Liver (tissue), 3 donors: ENCODE results near the gene ITGA6.

Experiments
- EGR1 ChIP-seq, 2 donors: IDR thresholded peaks; 2 replicates each; pipeline ENCODE4 v1.6.1; 2016 to 2018; ENCODE audit warnings: antibody characterized with exemption in 2 of 2, low read depth in 2 of 2
- JUND ChIP-seq, 2 donors: IDR thresholded peaks; 2 replicates each; pipeline ENCODE4 v1.6.1; 2016; ENCODE audit warnings: antibody characterized with exemption in 2 of 2
- RAD21 ChIP-seq, 2 donors: IDR thresholded peaks; 2 replicates each; pipeline ENCODE4 v1.6.1; 2016; ENCODE audit warnings: antibody characterized with exemption in 2 of 2, mild to moderate bottlenecking in 2 of 2
- REST ChIP-seq: IDR thresholded peaks from 2 replicates; pipeline ENCODE4 v1.6.1; 2016; ENCODE audit warnings: antibody characterized with exemption, mild to moderate bottlenecking
- RXRA ChIP-seq, 2 donors: IDR thresholded peaks; 2 replicates each; pipeline ENCODE4 v1.6.1; 2017 to 2018; ENCODE audit warnings: antibody characterized with exemption in 2 of 2, mild to moderate bottlenecking in 1 of 2
- SP1 ChIP-seq: IDR thresholded peaks from 2 replicates; pipeline ENCODE4 v1.6.1; 2018; ENCODE audit warnings: antibody characterized with exemption, mild to moderate bottlenecking
- TAF1 ChIP-seq: conservative IDR thresholded peaks from 2 replicates; pipeline ENCODE4 v1.6.1; 2016; ENCODE audit warnings: antibody characterized with exemption, mild to moderate bottlenecking
- TF ChIP-seq, protein P1 (sequence below): IDR thresholded peaks from 2 replicates; pipeline ENCODE4 v1.6.1; 2016; ENCODE audit warnings: antibody characterized with exemption
- TF ChIP-seq, protein P2 (sequence below): fragments of 150-350 bp; IDR thresholded peaks from 2 replicates; pipeline ENCODE4 v1.5.1; 2017; ENCODE audit warnings: improper control_type of control experiment, low read depth, low read length; ENCODE audit not compliant: missing input control
- TF ChIP-seq, protein P3 (sequence below): IDR thresholded peaks from 2 replicates; pipeline ENCODE4 v1.6.1; 2016; ENCODE audit warnings: antibody characterized with exemption
- donor health status: healthy.
- donor health status: healthy.

DNA sequence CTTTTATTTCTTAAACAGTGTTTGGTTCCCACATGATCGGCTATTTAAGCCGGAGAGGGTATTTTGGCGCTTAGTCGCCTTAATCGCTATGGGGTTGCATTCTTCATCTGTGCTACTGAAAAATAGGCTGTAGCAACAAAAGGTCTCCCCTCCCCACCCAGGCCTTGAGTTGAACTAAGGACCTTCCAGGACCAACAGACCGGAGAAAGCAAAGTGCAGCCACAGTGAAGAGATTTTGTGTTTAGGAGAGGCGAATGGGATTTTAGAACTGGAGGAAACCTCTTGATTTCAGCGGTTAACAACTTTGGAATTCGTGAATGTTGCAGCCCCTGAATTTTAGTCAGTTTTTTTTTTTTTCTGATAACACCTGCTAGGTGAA lies 1.4 kb downstream of the ITGA6 start:
- TF ChIP-seq, protein P1, sequence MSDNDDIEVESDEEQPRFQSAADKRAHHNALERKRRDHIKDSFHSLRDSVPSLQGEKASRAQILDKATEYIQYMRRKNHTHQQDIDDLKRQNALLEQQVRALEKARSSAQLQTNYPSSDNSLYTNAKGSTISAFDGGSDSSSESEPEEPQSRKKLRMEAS, result no peak
- TF ChIP-seq JUND (IDR thresholded peaks at IDR 0.05) (no peak), SP1 (no peak), RXRA (IDR thresholded peaks at IDR 0.05) (no peak), RAD21 (IDR thresholded peaks at IDR 0.05) (peak in 1 of 2 donors; percentile 7), EGR1 (IDR thresholded peaks at IDR 0.05; ENCODE audit: low read depth in 2 of 2) (no peak), REST (no peak), TAF1 (no peak)
- TF ChIP-seq, protein P2, sequence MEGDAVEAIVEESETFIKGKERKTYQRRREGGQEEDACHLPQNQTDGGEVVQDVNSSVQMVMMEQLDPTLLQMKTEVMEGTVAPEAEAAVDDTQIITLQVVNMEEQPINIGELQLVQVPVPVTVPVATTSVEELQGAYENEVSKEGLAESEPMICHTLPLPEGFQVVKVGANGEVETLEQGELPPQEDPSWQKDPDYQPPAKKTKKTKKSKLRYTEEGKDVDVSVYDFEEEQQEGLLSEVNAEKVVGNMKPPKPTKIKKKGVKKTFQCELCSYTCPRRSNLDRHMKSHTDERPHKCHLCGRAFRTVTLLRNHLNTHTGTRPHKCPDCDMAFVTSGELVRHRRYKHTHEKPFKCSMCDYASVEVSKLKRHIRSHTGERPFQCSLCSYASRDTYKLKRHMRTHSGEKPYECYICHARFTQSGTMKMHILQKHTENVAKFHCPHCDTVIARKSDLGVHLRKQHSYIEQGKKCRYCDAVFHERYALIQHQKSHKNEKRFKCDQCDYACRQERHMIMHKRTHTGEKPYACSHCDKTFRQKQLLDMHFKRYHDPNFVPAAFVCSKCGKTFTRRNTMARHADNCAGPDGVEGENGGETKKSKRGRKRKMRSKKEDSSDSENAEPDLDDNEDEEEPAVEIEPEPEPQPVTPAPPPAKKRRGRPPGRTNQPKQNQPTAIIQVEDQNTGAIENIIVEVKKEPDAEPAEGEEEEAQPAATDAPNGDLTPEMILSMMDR, result no peak
- TF ChIP-seq, protein P3, sequence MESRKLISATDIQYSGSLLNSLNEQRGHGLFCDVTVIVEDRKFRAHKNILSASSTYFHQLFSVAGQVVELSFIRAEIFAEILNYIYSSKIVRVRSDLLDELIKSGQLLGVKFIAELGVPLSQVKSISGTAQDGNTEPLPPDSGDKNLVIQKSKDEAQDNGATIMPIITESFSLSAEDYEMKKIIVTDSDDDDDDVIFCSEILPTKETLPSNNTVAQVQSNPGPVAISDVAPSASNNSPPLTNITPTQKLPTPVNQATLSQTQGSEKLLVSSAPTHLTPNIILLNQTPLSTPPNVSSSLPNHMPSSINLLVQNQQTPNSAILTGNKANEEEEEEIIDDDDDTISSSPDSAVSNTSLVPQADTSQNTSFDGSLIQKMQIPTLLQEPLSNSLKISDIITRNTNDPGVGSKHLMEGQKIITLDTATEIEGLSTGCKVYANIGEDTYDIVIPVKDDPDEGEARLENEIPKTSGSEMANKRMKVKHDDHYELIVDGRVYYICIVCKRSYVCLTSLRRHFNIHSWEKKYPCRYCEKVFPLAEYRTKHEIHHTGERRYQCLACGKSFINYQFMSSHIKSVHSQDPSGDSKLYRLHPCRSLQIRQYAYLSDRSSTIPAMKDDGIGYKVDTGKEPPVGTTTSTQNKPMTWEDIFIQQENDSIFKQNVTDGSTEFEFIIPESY, result no peak
